ENCODE measurements around the gene DACH2.

Gene DACH2

DNA sequence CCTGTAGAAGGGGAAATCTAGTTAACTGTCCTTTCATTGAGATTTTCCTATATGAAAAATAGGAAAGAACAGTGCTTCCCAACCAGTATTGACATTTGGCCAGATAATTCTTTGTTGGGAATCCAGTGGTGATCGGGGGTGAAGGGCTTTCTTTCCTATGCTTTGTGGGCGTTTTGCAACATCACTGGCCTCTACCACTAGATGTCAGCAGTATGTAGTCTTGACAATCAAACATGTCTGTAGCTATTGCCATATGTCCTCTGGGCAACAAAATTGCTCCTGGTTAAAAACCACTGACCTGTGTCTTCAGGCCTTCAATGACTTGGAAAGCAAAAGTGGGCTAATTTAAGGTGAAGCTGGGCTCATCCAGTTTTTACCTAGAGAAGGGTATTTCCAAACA lies 658.5 kb downstream of the DACH2 start:
- no peak for DNase-seq (ENCODE audit: low read depth in 2 of 2)

DNA sequence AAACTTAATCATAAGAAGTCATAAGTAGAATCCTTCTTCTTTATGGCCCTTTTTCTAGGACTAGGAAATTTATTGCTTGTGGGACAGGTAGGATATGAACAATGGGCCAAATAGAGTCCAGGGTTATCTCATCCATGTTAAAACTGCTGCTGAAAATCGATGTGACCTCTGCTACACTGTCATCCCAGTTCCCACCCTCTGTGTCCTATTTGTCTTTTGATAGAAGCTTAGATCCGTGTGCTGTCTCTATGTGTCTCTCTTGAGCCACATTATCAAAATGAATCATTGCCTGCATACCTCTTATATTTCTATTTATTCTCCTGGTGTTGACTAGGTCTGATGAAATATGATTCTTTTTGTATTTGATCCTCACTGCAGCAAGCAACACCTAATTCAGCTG lies 661.4 kb downstream of the DACH2 start:
- no peak for DNase-seq (ENCODE audit: low read depth in 2 of 2)

DNA sequence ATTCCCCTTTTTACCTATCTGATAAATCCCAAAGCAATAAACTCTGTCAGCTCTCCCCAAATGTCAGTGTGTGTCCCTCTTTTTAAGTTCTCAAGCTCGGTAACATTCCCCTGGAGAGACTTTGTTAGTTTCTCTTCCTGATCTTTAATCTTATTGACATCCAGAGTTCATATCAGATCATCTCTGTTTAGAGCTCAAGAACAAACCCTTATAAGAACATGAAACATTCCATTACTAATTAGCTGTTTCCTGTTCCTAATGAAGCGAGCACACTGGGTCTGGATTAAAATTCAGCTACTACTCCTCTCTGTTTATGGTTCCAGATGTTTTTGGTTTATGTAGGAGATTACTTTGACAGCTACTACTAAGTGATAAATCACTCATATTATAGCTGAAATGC lies 681.5 kb downstream of the DACH2 start:
- DNase-seq (ENCODE audit: low read depth in 2 of 2) = no peak

DNA sequence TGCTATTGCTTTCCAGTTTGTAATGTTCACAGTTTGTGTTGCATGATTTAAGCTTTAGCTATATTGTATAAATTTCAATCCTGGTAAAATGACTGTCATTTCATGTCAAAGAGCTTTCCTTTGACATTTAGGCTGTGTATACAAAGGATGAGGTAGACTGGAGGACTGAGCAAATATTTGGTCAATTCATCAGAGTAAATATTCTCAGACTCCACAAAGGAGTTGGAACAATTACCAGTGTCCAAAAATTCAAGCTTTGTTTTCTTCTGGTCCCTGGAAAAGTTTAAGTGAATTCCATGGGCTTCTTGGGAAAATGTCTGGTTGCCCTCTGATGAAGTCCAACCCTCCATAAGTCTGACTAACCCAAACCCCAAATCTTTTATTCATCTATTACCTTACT lies 682.4 kb downstream of the DACH2 start:
- DNase-seq (ENCODE audit: low read depth in 2 of 2) = no peak

DNA sequence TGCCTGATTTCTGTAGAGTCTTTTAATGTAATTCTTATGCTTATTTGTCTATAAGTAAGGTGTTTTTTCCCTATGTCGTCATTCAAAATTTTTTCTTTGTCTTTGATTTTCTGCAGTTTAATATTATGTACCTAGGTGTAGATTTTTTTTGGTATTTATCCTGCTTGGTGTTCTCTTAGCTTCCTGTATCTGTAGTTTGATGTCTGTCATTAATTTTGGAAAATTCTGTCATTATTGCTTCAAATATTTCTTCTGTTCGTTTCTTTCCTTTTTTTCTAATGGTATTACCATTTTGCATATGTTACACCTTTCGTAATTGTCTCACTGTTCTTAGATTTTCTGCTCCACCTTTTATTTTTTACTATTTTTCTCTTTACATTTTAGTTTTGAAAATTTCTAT lies 696.9 kb downstream of the DACH2 start:
- no peak for DNase-seq (ENCODE audit: low read depth in 2 of 2)
